IMR-90 (cell line): Measurements from ENCODE around the gene ACADS. TPM values are rescaled to one million over a fixed set of nuclear protein-coding genes. Genes with fewer than 3 reads are reported as not detected.

Source experiments
- ATAC-seq: fragments of 200-7000 bp; cut with Tn5 transposase; 2 replicates; pipeline ENCODE4 v1.9.1; 2020; ENCODE audit warnings: low read depth, mild to moderate bottlenecking, moderate library complexity
- BruUV-seq: library from RNA; stranded (reverse); fragments of 400-500 nt; replicated peaks from 2 replicates; lab custom pipeline; 2021; lab: Mats Ljungman, UMichigan
- CTCF ChIA-PET: fragments of 300-600 bp; formaldehyde crosslinking; extraction: SDS; loops from one replicate; lab custom pipeline; 2021; ENCODE audit warnings: antibody characterized with exemption; lab: Yijun Ruan, JAX
- POLR2A ChIA-PET: fragments of 300-600 bp; sonication (Branson Sonifier 250); formaldehyde crosslinking; loops from one replicate; lab custom pipeline; 2022; ENCODE audit warnings: antibody characterized with exemption; ENCODE audit not compliant: unreplicated experiment; lab: Charles Lee
- DNase-seq: peaks from one replicate; pipeline ENCODE4 v3.0.0; 2013
- H2AFZ ChIP-seq: replicated peaks from 2 replicates; pipeline ENCODE3; 2013; ENCODE audit warnings: low read length, mild to moderate bottlenecking; ENCODE audit not compliant: poor library complexity
- H2AK5ac ChIP-seq: 2 replicates; pipeline ENCODE4 v1.6.1; 2013; ENCODE audit warnings: low read depth, low read length, inconsistent platforms
- H2AK9ac ChIP-seq: replicated peaks from 2 replicates; pipeline ENCODE3; 2013; ENCODE audit warnings: mild to moderate bottlenecking, low read depth, low read length, moderate library complexity; ENCODE audit not compliant: poor library complexity
- H2BK120ac ChIP-seq: 2 replicates; pipeline ENCODE4 v1.6.1; 2013; ENCODE audit warnings: low read depth, low read length, inconsistent platforms
- H2BK15ac ChIP-seq: 3 replicates; pipeline ENCODE4 v1.6.1; 2013; ENCODE audit warnings: low read depth, low read length, inconsistent platforms
- H2BK20ac ChIP-seq: 2 replicates; pipeline ENCODE4 v1.6.1; 2013; ENCODE audit warnings: low read depth, mild to moderate bottlenecking, inconsistent platforms, low read length, moderate library complexity
- H2BK5ac ChIP-seq: 2 replicates; pipeline ENCODE4 v1.6.1; 2013; ENCODE audit warnings: mild to moderate bottlenecking, low read depth, low read length, inconsistent platforms; ENCODE audit not compliant: poor library complexity, severe bottlenecking
- H3K14ac ChIP-seq: replicated peaks from 2 replicates; pipeline ENCODE4 v1.6.1; 2013; ENCODE audit warnings: low read depth, low read length, inconsistent platforms
- H3K18ac ChIP-seq: 2 replicates; pipeline ENCODE4 v1.6.1; 2013; ENCODE audit warnings: low read depth, low read length, control low read depth
- H3K23ac ChIP-seq: 2 replicates; pipeline ENCODE4 v1.6.1; 2013; ENCODE audit warnings: low read depth, low read length, inconsistent platforms
- H3K27ac ChIP-seq: 2 replicates; pipeline ENCODE4 v1.5.1; 2013; ENCODE audit warnings: mild to moderate bottlenecking, control low read depth, low read length; ENCODE audit not compliant: insufficient read depth
- H3K27me3 ChIP-seq: 2 replicates; pipeline ENCODE4 v1.6.1; 2013; ENCODE audit warnings: low read length; ENCODE audit not compliant: control insufficient read depth, insufficient read depth
- H3K36me3 ChIP-seq: 2 replicates; pipeline ENCODE4 v1.6.1; 2013; ENCODE audit warnings: low read length, mixed read lengths; ENCODE audit not compliant: control insufficient read depth, insufficient read depth
- H3K4ac ChIP-seq: 2 replicates; pipeline ENCODE4 v1.6.1; 2013; ENCODE audit warnings: low read depth, low read length, inconsistent platforms
- H3K4me1 ChIP-seq: 2 replicates; pipeline ENCODE4 v1.6.1; 2013; ENCODE audit warnings: low read length, mixed read lengths; ENCODE audit not compliant: control insufficient read depth, insufficient read depth
- H3K4me2 ChIP-seq: 2 replicates; pipeline ENCODE4 v1.6.1; 2013; ENCODE audit warnings: low read depth, mild to moderate bottlenecking, control low read depth, low read length, moderate library complexity
- H3K4me3 ChIP-seq: 2 replicates; pipeline ENCODE4 v1.5.1; 2013; ENCODE audit warnings: low read depth, mild to moderate bottlenecking, control low read depth, low read length, moderate library complexity; ENCODE audit not compliant: insufficient read depth
- H3K56ac ChIP-seq: 2 replicates; pipeline ENCODE4 v1.6.1; 2013; ENCODE audit warnings: low read length, inconsistent platforms; ENCODE audit not compliant: insufficient read depth; ENCODE audit errors: extremely low read depth
- H3K79me1 ChIP-seq, 2 experiments: 2 replicates each; pipeline ENCODE4 v1.6.1; 2013; ENCODE audit warnings: low read length in 2 of 2, inconsistent platforms in 1 of 2, low read depth in 1 of 2
- H3K9ac ChIP-seq: 2 replicates; pipeline ENCODE4 v1.6.1; 2013; ENCODE audit warnings: low read depth, low read length, control low read depth
- H3K9me1 ChIP-seq: 2 replicates; pipeline ENCODE4 v1.6.1; 2013; ENCODE audit warnings: low read length, inconsistent platforms; ENCODE audit not compliant: insufficient read depth
- H3K9me3 ChIP-seq: 2 replicates; pipeline ENCODE4 v1.6.1; 2013; ENCODE audit warnings: low read length; ENCODE audit not compliant: control insufficient read depth, insufficient read depth
- H4K20me1 ChIP-seq: 2 replicates; pipeline ENCODE4 v1.6.1; 2013; ENCODE audit warnings: low read length, inconsistent platforms; ENCODE audit not compliant: insufficient read depth
- H4K5ac ChIP-seq: 2 replicates; pipeline ENCODE4 v1.6.1; 2013; ENCODE audit warnings: mild to moderate bottlenecking, low read depth, low read length, control low read depth
- H4K8ac ChIP-seq, 2 experiments: 2 replicates each; pipeline ENCODE4 v1.6.1; 2013; ENCODE audit warnings: low read depth in 2 of 2, low read length in 2 of 2, control low read depth in 1 of 2, inconsistent platforms in 1 of 2
- H4K91ac ChIP-seq: 2 replicates; pipeline ENCODE4 v1.6.1; 2013; ENCODE audit warnings: low read depth, low read length, inconsistent platforms; ENCODE audit not compliant: insufficient read depth
- BHLHE40 ChIP-seq: fragments of 150-350 bp; IDR thresholded peaks from 2 replicates; pipeline ENCODE4 v1.6.1; 2016; ENCODE audit warnings: mild to moderate bottlenecking, low read depth, low read length
- CEBPB ChIP-seq: IDR thresholded peaks from 2 replicates; pipeline ENCODE4 v1.6.1; 2012; ENCODE audit warnings: low read depth, low read length, improper control_type of control experiment
- CHD1 ChIP-seq: IDR thresholded peaks from 2 replicates; pipeline ENCODE4 v1.6.1; 2012; ENCODE audit warnings: low read depth, low read length, improper control_type of control experiment
- FOS ChIP-seq: fragments of 150-350 bp; IDR thresholded peaks from 2 replicates; pipeline ENCODE4 v1.6.1; 2016; ENCODE audit warnings: low read depth, low read length
- MAFK ChIP-seq: IDR thresholded peaks from 2 replicates; pipeline ENCODE4 v1.6.1; 2012; ENCODE audit warnings: low read depth, low read length, improper control_type of control experiment
- MAZ ChIP-seq: IDR thresholded peaks from 2 replicates; pipeline ENCODE4 v1.6.1; 2012; ENCODE audit warnings: low read depth, mild to moderate bottlenecking, low read length, improper control_type of control experiment, moderate library complexity, borderline replicate concordance
- MXI1 ChIP-seq: IDR thresholded peaks from 2 replicates; pipeline ENCODE4 v1.6.1; 2012; ENCODE audit warnings: low read depth, mild to moderate bottlenecking, low read length, moderate library complexity, borderline replicate concordance
- NFE2L2 ChIP-seq: fragments of 150-350 bp; IDR thresholded peaks from 2 replicates; pipeline ENCODE4 v1.6.1; 2016; ENCODE audit warnings: low read depth, mild to moderate bottlenecking, low read length
- RAD21 ChIP-seq: IDR thresholded peaks from 2 replicates; pipeline ENCODE4 v1.6.1; 2012; ENCODE audit warnings: low read length, improper control_type of control experiment
- RCOR1 ChIP-seq: IDR thresholded peaks from 2 replicates; pipeline ENCODE4 v1.6.1; 2012; ENCODE audit warnings: mild to moderate bottlenecking, low read length, improper control_type of control experiment; ENCODE audit not compliant: insufficient replicate concordance
- RFX5 ChIP-seq: IDR thresholded peaks from 2 replicates; pipeline ENCODE4 v1.8.0; 2012; ENCODE audit warnings: low read depth, mild to moderate bottlenecking, low read length, moderate library complexity
- WGBS, 2 experiments: methylation state at CpG; one replicate each; pipeline versions ENCODE4 v1.1.5 to v1.1.7; 2013; ENCODE audit warnings: missing lambda C conversion rate in 2 of 2; ENCODE audit not compliant: insufficient read length in 1 of 2; ENCODE audit errors: extremely low coverage in 2 of 2; 5-methylcytosine and 5-hydroxymethylcytosine counted together
- dilution Hi-C: fragments of 300-500 bp; cut with HindIII; formaldehyde crosslinking; loops from one replicate; pipeline ENCODE4 v1.14.3; 2018; ENCODE audit warnings: low sequenced_read_pairs; ENCODE audit not compliant: unreplicated experiment
- in situ Hi-C: fragments of 300-500 bp; cut with MboI; formaldehyde crosslinking; loops from 3 replicates; pipeline ENCODE4 v1.14.3; 2019; ENCODE audit warnings: low sequenced_read_pairs, inconsistent platforms, mixed read lengths
- intact Hi-C: fragments of 100-400 bp; cut with micrococcal nuclease; formaldehyde crosslinking; loops from 2 replicates; pipeline ENCODE4 v1.10.0; 2022
- polyA plus RNA-seq, 3 experiments: library from polyadenylated mRNA; depleted of rRNA; stranded (reverse); fragments of >200 nt; gene quantifications; 2 replicates each; pipeline ENCODE4 v1.2.3, GENCODE V29; 2012; ENCODE audit warnings: low replicate concordance in 1 of 3
- total RNA-seq: library from RNA; depleted of rRNA; stranded (reverse); fragments of >200 nt; gene quantifications from 2 replicates; pipeline ENCODE4 v1.2.3, GENCODE V29; 2012
- TF ChIP-seq, protein P1 (sequence below): fragments of 150-350 bp; IDR thresholded peaks from 2 replicates; pipeline ENCODE4 v1.6.1; 2017; ENCODE audit warnings: mild to moderate bottlenecking, antibody characterized with exemption, low read length, low read depth
- TF ChIP-seq, protein P2 (sequence below): fragments of 150-350 bp; IDR thresholded peaks from 2 replicates; pipeline ENCODE4 v1.6.1; 2016; ENCODE audit warnings: low read depth, mild to moderate bottlenecking, low read length, moderate library complexity, borderline replicate concordance
- TF ChIP-seq, protein P3 (sequence below): conservative IDR thresholded peaks from 2 replicates; pipeline ENCODE4 v1.5.1; 2012; ENCODE audit warnings: mild to moderate bottlenecking, low read depth, low read length, improper control_type of control experiment

The ACADS gene
- total and polyA plus RNA-seq, 2 of the 4 experiments (the other 2 are of a cell fraction): 2.9 to 5.5 TPM

DNA sequence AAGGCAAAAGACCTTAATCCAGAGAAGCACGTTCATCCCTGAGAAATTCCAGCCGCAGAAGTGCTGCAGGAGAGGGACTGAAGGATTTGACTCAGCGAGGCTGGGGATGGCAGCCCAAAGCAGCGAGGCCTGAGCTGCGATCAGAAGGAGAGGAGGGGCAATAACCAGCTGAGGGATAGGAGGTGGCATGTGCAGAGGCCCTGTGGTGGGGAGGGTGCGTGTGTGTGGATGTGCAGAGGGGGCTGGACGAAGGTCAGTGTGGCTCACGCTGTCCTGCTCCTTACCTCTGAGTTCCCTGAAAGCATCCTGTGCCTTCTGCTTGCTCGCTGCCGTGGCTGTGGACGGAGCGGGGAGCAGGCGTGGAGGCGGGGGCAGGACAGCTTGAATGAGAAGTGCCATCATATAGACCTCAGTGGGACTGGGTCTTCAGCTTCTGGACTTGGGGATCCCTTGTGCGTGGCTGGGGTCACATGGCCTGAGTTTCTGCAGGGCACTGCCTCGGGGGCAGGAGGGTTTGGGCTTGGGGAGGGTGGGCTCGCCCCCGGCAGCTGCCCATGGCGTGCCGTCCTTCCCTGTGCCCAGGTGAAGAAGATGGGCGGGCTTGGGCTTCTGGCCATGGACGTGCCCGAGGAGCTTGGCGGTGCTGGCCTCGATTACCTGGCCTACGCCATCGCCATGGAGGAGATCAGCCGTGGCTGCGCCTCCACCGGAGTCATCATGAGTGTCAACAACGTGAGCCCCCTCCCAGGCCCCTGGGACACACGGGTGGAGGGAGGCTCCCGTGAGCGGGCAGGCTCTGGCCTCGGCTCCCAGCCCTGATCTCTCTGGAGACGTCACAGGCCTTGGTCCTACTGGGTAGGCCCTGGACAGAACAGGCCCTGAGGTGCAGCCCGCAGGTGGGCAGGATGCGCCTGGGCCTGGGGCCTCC lies 11.0 kb downstream of the ACADS start:
- dilution Hi-C loops (no loop called here), intact Hi-C loops (no loop called here), in situ Hi-C loops (no loop called here)
- Histone ChIP-seq H2BK20ac (no peak overlapping the region), H3K36me3 (no peaks in the 10 kb centered on the region; the same call in 1 of the 2 replicates), H4K5ac (no peak overlapping the region), H4K8ac (no peak overlapping the region), H3K4me1 (no peaks in the 10 kb centered on the region), H3K56ac (no peak overlapping the region), H3K23ac (no peak overlapping the region), H2AFZ (no peak overlapping the region), H3K4me2 (no peak overlapping the region), H3K4ac (no peak overlapping the region), H4K91ac (no peak overlapping the region), H3K9me3 (no peaks in the 10 kb centered on the region), H3K9ac (no peak overlapping the region), H3K14ac (no peak overlapping the region), H2BK5ac (no peak overlapping the region), H3K4me3 (no peak overlapping the region), H3K27ac (no peak overlapping the region), H2BK120ac (no peak overlapping the region), H4K20me1 (no peaks in the 10 kb centered on the region), H3K79me1 (no peaks in the 10 kb centered on the region), H2BK15ac (no peak overlapping the region), H3K27me3 (no peaks in the 10 kb centered on the region), H2AK5ac (no peak overlapping the region), H3K18ac (no peak overlapping the region), H2AK9ac (no peak overlapping the region), H3K9me1 (no peaks in the 10 kb centered on the region)
- BruUV-seq: no TSS peak
- ChIA-PET CTCF (no interaction called here), POLR2A (no interaction called here)
- WGBS, 2 experiments: 86% methylated on average over 27 of the region's 38 CpGs; no CpG with 5 or more reads in 1 of the 2 experiments
- DNase-seq (no peak), ATAC-seq (no peak)
- TF ChIP-seq, protein P1, sequence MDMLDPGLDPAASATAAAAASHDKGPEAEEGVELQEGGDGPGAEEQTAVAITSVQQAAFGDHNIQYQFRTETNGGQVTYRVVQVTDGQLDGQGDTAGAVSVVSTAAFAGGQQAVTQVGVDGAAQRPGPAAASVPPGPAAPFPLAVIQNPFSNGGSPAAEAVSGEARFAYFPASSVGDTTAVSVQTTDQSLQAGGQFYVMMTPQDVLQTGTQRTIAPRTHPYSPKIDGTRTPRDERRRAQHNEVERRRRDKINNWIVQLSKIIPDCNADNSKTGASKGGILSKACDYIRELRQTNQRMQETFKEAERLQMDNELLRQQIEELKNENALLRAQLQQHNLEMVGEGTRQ: no peak
- no peak for TF ChIP-seq RCOR1
- TF ChIP-seq RAD21: no peak
- no peak for TF ChIP-seq CEBPB
- TF ChIP-seq, protein P2, sequence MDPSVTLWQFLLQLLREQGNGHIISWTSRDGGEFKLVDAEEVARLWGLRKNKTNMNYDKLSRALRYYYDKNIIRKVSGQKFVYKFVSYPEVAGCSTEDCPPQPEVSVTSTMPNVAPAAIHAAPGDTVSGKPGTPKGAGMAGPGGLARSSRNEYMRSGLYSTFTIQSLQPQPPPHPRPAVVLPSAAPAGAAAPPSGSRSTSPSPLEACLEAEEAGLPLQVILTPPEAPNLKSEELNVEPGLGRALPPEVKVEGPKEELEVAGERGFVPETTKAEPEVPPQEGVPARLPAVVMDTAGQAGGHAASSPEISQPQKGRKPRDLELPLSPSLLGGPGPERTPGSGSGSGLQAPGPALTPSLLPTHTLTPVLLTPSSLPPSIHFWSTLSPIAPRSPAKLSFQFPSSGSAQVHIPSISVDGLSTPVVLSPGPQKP: no peak
- TF ChIP-seq MAFK: no peak
- TF ChIP-seq CHD1: no peak
- no peak for TF ChIP-seq NFE2L2
- TF ChIP-seq MXI1: no peak
- no peak for TF ChIP-seq MAZ
- TF ChIP-seq, protein P3, sequence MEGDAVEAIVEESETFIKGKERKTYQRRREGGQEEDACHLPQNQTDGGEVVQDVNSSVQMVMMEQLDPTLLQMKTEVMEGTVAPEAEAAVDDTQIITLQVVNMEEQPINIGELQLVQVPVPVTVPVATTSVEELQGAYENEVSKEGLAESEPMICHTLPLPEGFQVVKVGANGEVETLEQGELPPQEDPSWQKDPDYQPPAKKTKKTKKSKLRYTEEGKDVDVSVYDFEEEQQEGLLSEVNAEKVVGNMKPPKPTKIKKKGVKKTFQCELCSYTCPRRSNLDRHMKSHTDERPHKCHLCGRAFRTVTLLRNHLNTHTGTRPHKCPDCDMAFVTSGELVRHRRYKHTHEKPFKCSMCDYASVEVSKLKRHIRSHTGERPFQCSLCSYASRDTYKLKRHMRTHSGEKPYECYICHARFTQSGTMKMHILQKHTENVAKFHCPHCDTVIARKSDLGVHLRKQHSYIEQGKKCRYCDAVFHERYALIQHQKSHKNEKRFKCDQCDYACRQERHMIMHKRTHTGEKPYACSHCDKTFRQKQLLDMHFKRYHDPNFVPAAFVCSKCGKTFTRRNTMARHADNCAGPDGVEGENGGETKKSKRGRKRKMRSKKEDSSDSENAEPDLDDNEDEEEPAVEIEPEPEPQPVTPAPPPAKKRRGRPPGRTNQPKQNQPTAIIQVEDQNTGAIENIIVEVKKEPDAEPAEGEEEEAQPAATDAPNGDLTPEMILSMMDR: no peak
- TF ChIP-seq FOS: no peak
- TF ChIP-seq BHLHE40: no peak
- TF ChIP-seq RFX5: no peak
